Fibroblast of mammary gland (primary cell): Measurements from ENCODE around the gene CCM2.
A peak's percentile ranks its signal among the peaks of the same experiment; 100 is the strongest.

ENCODE experiments used
- DNase-seq: peaks from one replicate; pipeline ENCODE4 v3.0.0-alpha.2; 2010; ENCODE audit warnings: low read depth
- H3K4me3 ChIP-seq: 2 replicates; pipeline ENCODE4 v1.5.1; 2011; ENCODE audit warnings: low read depth, mild to moderate bottlenecking, low read length, moderate library complexity; ENCODE audit not compliant: control insufficient read depth
- TF ChIP-seq, protein P1 (sequence below): conservative IDR thresholded peaks from 2 replicates; pipeline ENCODE4 v1.5.1; 2011; ENCODE audit warnings: low read depth, low read length, inconsistent platforms; ENCODE audit not compliant: control insufficient read depth, insufficient read depth

Gene CCM2

DNA sequence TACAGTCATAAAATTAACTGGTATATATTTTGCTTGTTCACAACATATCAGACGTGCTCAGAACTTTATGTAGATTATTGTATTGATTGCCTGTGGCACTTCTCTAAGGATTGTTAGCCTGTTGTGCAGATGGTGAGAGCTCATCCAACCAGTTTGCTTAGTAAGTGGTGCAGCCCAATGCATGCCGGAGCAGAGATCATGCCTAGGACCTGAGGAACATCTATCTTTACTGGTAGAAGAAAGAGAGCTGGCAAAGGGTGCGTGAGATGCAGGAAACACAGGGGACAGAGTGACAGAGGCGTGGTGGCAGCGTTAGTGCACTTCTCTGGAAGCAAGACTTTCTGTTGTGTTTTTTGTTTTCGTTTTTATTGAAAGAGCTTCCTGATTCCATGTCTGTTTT is 35.9 kb downstream of the CCM2 start:
- DNase-seq: no peak
- H3K4me3 ChIP-seq: no peak overlapping the region
- TF ChIP-seq, protein P1, sequence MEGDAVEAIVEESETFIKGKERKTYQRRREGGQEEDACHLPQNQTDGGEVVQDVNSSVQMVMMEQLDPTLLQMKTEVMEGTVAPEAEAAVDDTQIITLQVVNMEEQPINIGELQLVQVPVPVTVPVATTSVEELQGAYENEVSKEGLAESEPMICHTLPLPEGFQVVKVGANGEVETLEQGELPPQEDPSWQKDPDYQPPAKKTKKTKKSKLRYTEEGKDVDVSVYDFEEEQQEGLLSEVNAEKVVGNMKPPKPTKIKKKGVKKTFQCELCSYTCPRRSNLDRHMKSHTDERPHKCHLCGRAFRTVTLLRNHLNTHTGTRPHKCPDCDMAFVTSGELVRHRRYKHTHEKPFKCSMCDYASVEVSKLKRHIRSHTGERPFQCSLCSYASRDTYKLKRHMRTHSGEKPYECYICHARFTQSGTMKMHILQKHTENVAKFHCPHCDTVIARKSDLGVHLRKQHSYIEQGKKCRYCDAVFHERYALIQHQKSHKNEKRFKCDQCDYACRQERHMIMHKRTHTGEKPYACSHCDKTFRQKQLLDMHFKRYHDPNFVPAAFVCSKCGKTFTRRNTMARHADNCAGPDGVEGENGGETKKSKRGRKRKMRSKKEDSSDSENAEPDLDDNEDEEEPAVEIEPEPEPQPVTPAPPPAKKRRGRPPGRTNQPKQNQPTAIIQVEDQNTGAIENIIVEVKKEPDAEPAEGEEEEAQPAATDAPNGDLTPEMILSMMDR: no peak

DNA sequence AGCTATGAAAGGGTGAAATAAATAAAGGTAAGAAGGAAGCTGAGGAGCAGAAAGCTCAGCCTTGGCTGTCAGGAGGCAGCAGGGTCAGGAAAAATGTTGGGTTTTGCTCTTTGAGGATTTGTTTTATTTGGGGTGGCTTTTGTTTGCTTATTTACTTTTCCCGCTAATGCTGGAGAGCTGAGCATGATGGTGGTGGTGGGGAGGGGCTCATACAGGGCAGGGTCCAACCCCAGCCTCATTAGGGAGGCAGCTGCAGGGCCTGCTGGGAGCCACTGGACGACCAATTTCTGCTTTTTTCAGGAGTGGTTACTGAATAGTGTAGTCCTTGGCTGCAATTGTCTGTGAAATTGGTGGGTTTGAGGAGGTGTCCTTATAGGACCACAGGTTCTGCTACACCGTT is 36.3 kb downstream of the CCM2 start:
- no peak overlapping the region for H3K4me3 ChIP-seq
- no peak for DNase-seq
- TF ChIP-seq, protein P1: no peak

DNA sequence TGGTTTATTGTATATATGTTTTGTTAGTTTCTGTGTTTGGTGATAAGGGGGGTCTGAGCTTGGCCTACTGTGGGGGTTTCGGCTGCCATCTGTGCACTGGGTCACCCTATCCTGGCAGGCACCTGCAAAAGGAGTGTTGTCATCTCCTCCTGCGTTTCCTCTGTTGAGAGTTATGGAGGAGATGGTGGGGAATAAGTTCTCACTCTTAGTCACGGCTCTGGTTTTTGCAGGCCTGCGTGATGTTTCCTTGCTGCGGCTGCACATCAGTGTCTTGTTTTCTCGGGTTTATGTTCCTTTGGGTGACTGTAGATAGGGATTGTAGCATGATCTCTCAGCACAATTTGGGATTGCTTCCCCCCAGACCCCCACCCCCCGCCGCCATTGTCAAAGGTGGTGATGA is 36.8 kb downstream of the CCM2 start:
- no peak overlapping the region for H3K4me3 ChIP-seq
- no peak for DNase-seq
- TF ChIP-seq, protein P1: no peak

DNA sequence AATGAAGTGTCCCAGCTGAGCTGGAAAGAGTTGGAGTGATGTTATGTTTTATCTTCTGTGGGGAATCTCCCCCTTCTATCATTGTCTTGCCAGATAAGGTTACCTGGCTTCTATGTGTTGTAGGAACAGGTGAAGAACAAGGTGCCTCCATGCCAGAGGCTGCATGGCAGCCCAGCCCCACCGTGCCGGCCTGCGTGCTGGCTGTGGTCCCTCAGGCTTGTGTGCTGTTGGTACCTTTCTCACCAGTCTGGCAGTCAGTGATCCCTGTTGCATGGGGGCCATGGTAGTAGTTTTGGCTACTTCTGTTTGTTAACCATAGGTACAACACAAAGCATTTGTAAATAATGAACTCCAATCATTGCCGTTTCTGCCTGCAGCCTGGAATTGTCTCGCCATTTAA is 37.9 kb downstream of the CCM2 start:
- TF ChIP-seq, protein P1: no peak
- no peak for DNase-seq
- H3K4me3 ChIP-seq: no peak overlapping the region

DNA sequence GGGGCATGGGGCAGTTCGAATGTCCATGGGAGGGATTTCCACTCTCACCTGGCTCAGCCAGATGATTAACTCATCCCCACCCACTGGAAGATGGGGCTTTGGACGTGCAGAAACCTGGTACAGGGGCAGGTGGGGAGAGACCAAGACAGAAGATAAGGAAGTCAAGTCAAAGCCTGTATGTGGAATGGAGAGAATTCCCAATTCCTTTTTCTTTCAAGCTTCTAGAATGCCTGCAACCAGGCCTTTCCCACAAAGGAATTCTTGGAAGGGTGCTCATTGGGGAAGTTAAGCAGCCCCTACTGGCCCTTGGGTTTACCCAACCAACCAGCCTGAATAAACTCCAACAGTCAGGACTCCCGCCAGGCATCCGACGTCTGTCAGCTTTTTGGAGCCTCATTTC is 39.1 kb downstream of the CCM2 start:
- DNase-seq: no peak
- no peak overlapping the region for H3K4me3 ChIP-seq
- TF ChIP-seq, protein P1: no peak

DNA sequence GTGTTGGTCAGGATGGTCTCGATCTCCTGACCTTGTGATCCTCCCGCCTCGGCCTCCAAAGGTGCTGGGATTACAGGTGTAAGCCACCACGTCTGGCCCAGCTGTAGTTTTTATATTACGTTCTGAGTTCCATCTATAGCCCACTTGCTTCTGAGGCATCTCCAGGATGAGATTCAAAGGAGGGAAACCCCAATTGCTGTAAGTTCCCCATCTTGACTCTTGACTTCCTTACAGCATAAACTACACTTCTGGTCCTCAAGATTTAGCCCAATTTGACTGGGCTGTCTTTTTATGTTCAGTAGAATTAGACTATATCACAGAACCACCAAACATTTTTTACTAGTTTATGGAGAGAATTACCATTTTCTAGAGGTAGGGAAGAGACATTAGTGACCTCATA is 44.3 kb downstream of the CCM2 start:
- TF ChIP-seq, protein P1: no peak
- no peak overlapping the region for H3K4me3 ChIP-seq
- no peak for DNase-seq

DNA sequence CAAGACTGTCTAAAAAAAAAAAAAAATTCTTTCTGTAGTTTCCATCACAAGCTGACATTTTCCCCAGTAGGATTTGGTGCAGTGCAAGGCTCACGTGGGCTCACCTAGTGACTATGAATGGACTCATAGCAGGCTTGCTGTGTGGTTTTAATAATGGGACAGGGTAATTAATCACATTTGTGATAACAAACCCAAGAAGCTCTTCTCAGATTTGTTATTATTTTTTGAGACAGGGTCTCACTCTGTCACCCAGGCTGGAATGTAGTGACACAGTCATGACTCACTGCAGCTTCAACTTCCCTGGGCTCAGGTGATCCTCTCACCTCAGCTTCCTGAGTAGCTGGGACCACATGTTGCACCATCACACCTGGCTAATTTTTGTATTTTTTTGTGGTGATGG is 48.7 kb downstream of the CCM2 start:
- peak; percentile 7 for DNase-seq
- no peak overlapping the region for H3K4me3 ChIP-seq
- TF ChIP-seq, protein P1: no peak
